HEK293T (cell line): ENCODE data around the gene ITGB2.

Source experiments
- CTCF ChIA-PET: fragments of 350-600 bp; formaldehyde crosslinking; extraction: SDS; loops from one replicate; lab custom pipeline; 2021; ENCODE audit warnings: antibody characterized with exemption, inconsistent platforms; lab: Yijun Ruan, JAX
- POLR2A ChIA-PET: fragments of 350-600 bp; formaldehyde crosslinking; extraction: SDS; loops from one replicate; lab custom pipeline; 2020; ENCODE audit warnings: antibody characterized with exemption, inconsistent platforms; lab: Yijun Ruan, JAX
- DNase-seq: peaks from one replicate; pipeline ENCODE4 v3.0.0; 2012; ENCODE audit warnings: mixed read lengths; ENCODE audit errors: extremely low spot score
- ARNT ChIP-seq: fragments of 450-650 bp; IDR thresholded peaks from 2 replicates; pipeline ENCODE4 v1.6.1; 2017; ENCODE audit warnings: mild to moderate bottlenecking
- BHLHE40 ChIP-seq: fragments of 450-650 bp; IDR thresholded peaks from 2 replicates; pipeline ENCODE4 v1.6.1; 2016; ENCODE audit warnings: mild to moderate bottlenecking, moderate library complexity, borderline replicate concordance
- CTBP1 ChIP-seq: fragments of 450-650 bp; IDR thresholded peaks from 2 replicates; pipeline ENCODE4 v1.6.1; 2016; ENCODE audit warnings: borderline replicate concordance
- ELF4 ChIP-seq: fragments of 450-650 bp; IDR thresholded peaks from 2 replicates; pipeline ENCODE4 v1.6.1; 2017; ENCODE audit warnings: antibody characterized with exemption
- FOXA1 ChIP-seq: fragments of 450-650 bp; IDR thresholded peaks from 2 replicates; pipeline ENCODE4 v1.6.1; 2016; ENCODE audit warnings: mild to moderate bottlenecking
- FOXK2 ChIP-seq: fragments of 450-650 bp; IDR thresholded peaks from 2 replicates; pipeline ENCODE4 v1.6.1; 2016; ENCODE audit warnings: mild to moderate bottlenecking
- FOXM1 ChIP-seq: fragments of 450-650 bp; IDR thresholded peaks from 2 replicates; pipeline ENCODE4 v1.6.1; 2017; ENCODE audit warnings: mild to moderate bottlenecking, borderline replicate concordance
- HDGF ChIP-seq: fragments of 450-650 bp; IDR thresholded peaks from 2 replicates; pipeline ENCODE4 v1.6.1; 2017; ENCODE audit warnings: antibody characterized with exemption, borderline replicate concordance
- L3MBTL2 ChIP-seq: fragments of 450-650 bp; conservative IDR thresholded peaks from 2 replicates; pipeline ENCODE4 v1.6.1; 2016; ENCODE audit warnings: mild to moderate bottlenecking
- LEF1 ChIP-seq: fragments of 450-650 bp; IDR thresholded peaks from 2 replicates; pipeline ENCODE4 v1.6.1; 2017; ENCODE audit warnings: mild to moderate bottlenecking, borderline replicate concordance
- NFRKB ChIP-seq: fragments of 450-650 bp; IDR thresholded peaks from 2 replicates; pipeline ENCODE4 v1.6.1; 2016; ENCODE audit warnings: mild to moderate bottlenecking, moderate library complexity
- PKNOX1 ChIP-seq: fragments of 450-650 bp; IDR thresholded peaks from 2 replicates; pipeline ENCODE4 v1.6.1; 2016
- SP1 ChIP-seq: fragments of 450-650 bp; IDR thresholded peaks from 2 replicates; pipeline ENCODE4 v1.6.1; 2017
- SUZ12 ChIP-seq: fragments of 450-650 bp; IDR thresholded peaks from 2 replicates; pipeline ENCODE4 v1.6.1; 2016; ENCODE audit warnings: mild to moderate bottlenecking
- TARDBP ChIP-seq: fragments of 450-650 bp; IDR thresholded peaks from 2 replicates; pipeline ENCODE4 v1.6.1; 2016
- ZNF384 ChIP-seq: fragments of 450-650 bp; IDR thresholded peaks from 2 replicates; pipeline ENCODE4 v1.6.1; 2016

The ITGB2 gene

GRCh38 chr21:44912158-44912473 is 8.6 kb downstream of the ITGB2 start:
- no peak for TF ChIP-seq L3MBTL2
- TF ChIP-seq FOXK2, result no peak
- TF ChIP-seq LEF1, result no peak
- TF ChIP-seq SP1, result no peak
- no peak for TF ChIP-seq CTBP1
- no peak for TF ChIP-seq NFRKB
- no peak for TF ChIP-seq BHLHE40
- no peak for TF ChIP-seq FOXM1
- TF ChIP-seq SUZ12, result no peak
- no peak for TF ChIP-seq FOXA1
- no peak for TF ChIP-seq ELF4
- TF ChIP-seq TARDBP, result no peak
- TF ChIP-seq PKNOX1, result no peak
- TF ChIP-seq ARNT, result no peak
- TF ChIP-seq HDGF, result no peak
- no peak for TF ChIP-seq ZNF384
- POLR2A ChIA-PET, result no interaction called here
- CTCF ChIA-PET, result no interaction called here
- DNase-seq, result no peak

DNA sequence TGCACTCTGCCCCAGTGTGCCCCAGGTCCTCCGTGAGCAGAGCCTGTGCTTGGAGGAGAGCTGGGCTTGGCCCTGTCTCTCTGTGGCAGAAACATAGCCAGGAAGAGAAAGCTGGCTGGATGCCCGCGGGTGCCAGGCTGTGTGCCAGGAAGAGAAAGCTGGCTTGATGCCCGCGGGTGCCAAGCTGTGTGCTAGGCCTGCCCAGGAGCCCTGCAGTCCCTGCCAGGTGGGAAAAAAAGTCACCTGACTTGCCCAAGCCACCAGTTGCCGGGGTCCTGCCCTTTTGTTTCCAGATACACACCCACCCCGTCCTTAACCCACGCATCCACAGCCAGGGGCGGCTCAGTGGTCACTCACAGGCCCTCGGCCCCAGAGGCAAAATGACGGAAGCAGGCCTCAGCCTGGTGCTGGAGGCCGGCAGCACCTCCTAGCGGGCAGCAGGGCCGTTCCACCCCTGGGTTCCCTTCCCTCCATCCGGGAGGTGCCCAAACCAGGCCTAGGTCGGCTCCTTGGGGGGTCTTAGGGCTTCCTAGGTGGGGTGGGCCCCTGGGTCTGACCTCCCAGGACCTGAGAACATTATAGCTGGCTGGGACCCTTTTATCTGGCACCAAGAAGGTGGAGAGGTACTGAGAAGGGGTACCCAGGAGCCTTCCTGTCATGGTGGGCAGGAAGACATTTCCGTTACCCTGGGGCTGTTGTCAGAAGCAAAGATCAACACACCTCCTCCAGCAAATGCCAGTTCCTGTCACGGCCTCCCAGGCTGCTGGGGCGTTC is 9.1 kb downstream of the ITGB2 start:
- DNase-seq, result peak; percentile 47
- ChIA-PET CTCF (no interaction called here), POLR2A (no interaction called here)
- no peak for TF ChIP-seq PKNOX1
- TF ChIP-seq FOXA1, result no peak
- no peak for TF ChIP-seq FOXM1
- TF ChIP-seq NFRKB, result no peak
- no peak for TF ChIP-seq ARNT
- no peak for TF ChIP-seq ZNF384
- TF ChIP-seq TARDBP, result no peak
- TF ChIP-seq CTBP1, result no peak
- no peak for TF ChIP-seq LEF1
- no peak for TF ChIP-seq SP1
- no peak for TF ChIP-seq HDGF
- no peak for TF ChIP-seq FOXK2

- CTCF ChIA-PET, result no interaction called here
- POLR2A ChIA-PET, result no interaction called here
- TF ChIP-seq ZNF384 (no peak), FOXM1 (no peak), HDGF (no peak), FOXA1 (no peak), FOXK2 (no peak)
- DNase-seq, result no peak
Measured at GRCh38 chr21:44911068-44911383, 9.7 kb downstream of the ITGB2 start.

DNA sequence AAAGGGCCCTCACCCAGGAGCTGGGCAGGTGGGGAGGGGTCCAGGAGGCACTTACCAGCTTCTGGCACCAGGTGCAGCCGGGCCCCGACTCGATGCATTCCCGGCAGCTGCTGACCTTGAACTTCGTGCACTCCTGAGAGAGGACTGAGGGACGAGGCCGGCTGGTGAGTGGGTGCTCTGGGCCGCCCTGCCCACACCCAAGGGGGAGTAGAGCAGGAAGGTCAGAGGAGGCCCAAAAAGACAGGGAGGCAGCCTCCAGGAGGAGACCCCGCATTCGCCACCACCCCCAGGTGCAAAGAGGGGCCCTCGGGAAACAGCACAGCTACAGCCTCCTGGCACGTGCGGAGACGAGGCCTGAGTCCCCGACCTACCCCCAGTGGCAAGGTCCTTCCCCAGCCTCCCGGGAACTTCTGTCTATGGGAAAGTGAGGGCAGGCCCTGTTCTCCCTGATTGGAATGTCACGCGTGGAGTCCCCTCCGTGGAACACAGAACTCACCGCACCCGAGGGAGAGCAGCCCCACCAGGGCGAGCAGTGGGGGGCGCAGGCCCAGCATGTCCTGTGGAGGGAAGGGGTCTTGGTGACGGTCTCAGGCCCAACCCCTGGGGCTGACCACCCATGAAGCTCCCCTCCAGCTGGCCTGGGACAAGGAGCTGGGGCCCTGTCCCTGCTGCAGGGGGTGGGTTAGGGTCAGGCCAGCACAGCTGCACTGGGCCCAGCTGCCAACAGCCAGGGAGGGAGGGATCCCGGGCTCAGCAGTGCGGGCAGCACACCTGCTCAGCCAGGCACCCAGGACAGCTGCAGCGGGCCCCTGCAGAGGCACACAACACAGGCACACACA is 10.3 kb downstream of the ITGB2 start:
- no peak for DNase-seq
- CTCF ChIA-PET, result no interaction called here
- no peak for TF ChIP-seq TARDBP
- TF ChIP-seq FOXA1, result no peak
- TF ChIP-seq NFRKB, result no peak
- no peak for TF ChIP-seq BHLHE40
- no peak for TF ChIP-seq FOXM1
- no peak for TF ChIP-seq FOXK2
- no peak for TF ChIP-seq ZNF384
- no peak for TF ChIP-seq PKNOX1
- TF ChIP-seq HDGF, result no peak
- no peak for TF ChIP-seq CTBP1
- TF ChIP-seq L3MBTL2, result no peak
- POLR2A ChIA-PET, result no interaction called here

DNA sequence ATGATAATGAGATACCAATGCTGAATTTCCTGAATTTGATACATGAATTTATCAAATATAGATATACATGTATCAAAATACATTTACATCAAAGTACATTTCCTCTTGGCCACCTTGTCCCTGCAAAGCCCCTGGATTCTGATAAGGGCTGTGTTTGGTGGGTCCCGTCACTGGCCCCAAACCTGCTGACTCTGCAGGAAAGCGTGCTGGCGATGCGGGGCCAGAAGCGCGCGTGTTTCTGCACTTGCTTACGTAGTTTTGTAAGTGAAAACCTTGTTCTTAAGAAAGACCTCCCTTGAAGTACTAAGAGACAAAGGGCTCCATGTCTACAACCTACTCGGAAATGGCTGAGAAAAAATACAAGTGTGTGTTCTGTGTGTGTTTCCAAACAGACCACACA is 11.0 kb downstream of the ITGB2 start:
- no peak for TF ChIP-seq TARDBP
- no peak for TF ChIP-seq ELF4
- TF ChIP-seq NFRKB, result no peak
- no peak for TF ChIP-seq CTBP1
- no peak for TF ChIP-seq PKNOX1
- TF ChIP-seq ARNT, result no peak
- no peak for TF ChIP-seq BHLHE40
- no peak for TF ChIP-seq LEF1
- TF ChIP-seq ZNF384, result no peak
- no peak for TF ChIP-seq SP1
- no peak for TF ChIP-seq FOXA1
- no peak for TF ChIP-seq FOXK2
- no peak for TF ChIP-seq L3MBTL2
- no peak for TF ChIP-seq SUZ12
- ChIA-PET CTCF (no interaction called here), POLR2A (no interaction called here)
- no peak for DNase-seq
